GM12801 (cell line): ENCODE results near the gene VAC14.

ENCODE experiments used
- CTCF ChIP-seq: IDR thresholded peaks from one replicate; pipeline ENCODE4 v1.5.1; 2011; ENCODE audit warnings: control low read depth; ENCODE audit not compliant: insufficient read length; ENCODE audit errors: extremely low read depth

Gene VAC14

DNA sequence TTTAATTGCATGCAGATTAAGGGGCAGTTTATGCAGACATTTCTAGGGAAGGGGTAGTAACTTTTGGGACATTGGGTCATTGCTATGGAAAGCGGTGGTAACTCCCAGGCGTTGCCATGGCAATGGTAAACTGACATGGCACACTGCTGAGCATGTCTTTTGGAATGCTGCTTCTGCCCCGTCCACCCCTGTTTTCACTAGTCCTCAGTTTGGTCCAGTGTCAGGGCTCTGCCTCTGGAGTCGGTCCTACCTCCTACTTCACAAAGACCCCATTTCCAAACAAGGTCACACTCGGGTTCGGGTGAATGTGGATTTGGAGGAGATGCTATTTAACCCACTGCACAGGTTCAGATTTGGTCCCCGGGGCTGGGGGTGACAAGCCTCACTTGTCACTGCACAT is 151.7 kb downstream of the VAC14 start:
- TF ChIP-seq CTCF = no peak

DNA sequence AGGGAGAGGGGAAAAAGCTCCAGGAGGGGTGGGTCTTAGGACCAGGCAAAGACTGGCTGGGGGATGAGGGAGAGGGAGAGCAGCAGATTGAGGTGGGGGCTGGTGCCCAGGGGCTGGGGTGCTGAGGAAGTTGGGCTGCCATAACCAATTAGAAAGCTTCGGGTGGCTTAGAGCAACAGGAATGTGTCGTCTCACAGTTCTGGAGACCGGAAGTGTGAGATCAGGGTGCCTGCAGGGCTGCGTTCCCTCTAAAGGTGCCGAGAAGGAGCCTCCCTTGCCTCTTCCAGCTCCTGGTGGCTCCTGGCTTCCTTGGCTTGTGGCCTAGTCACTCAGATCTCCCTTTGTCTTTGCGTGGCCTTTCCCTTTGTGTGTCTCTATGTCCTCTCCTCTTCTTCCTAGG is 152.4 kb downstream of the VAC14 start:
- TF ChIP-seq CTCF = no peak

GRCh38 chr16:70647441-70648359 is 153.3 kb downstream of the VAC14 start:
- TF ChIP-seq CTCF = no peak

DNA sequence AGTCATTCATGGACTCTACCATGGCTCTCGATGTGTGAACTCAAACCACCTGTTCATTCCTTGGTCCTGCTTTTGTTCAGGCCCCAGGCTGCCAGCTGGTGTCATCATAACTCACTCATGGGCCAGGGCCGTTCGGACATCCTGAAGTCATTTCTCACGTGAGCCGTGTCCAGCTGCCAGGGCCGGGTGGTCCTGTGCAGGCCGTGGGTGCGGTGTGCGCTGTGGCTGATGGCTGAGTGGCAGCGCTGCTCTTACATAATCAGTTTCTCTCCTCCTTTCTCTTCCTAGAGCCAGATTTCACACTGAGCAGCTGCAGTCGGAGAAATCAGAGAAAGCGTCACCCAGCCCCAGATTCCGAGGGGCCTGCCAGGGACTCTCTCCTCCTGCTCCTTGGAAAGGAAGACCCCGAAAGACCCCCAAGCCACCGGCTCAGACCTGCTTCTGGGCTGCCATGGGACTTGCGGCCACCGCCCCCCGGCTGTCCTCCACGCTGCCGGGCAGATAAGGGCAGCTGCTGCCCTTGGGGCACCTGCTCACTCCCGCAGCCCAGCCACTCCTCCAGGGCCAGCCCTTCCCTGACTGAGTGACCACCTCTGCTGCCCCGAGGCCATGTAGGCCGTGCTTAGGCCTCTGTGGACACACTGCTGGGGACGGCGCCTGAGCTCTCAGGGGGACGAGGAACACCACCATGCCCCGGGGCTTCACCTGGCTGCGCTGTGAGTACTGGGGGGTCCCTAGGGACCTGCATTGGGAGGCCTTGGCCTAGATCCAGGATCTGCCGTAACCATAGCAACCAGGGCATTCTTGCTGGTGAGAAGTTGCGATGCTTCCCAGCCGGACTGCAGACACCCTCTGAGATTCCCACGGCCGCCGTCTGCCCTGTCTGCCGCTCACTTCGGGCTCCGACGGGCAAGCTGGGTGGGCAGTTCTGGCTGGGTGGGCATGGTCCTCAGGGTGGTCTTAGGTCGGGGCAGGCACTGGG is 154.4 kb downstream of the VAC14 start, which contains the start of gene IL34:
TSS of gene IL34 (plus strand) at position 300 of the 982 bp plus-strand sequence. CDS start at position 689, 389 bp downstream.
- no peak for TF ChIP-seq CTCF

GRCh38 chr16:70644763-70645597 is 156.0 kb downstream of the VAC14 start:
- no peak for TF ChIP-seq CTCF

DNA sequence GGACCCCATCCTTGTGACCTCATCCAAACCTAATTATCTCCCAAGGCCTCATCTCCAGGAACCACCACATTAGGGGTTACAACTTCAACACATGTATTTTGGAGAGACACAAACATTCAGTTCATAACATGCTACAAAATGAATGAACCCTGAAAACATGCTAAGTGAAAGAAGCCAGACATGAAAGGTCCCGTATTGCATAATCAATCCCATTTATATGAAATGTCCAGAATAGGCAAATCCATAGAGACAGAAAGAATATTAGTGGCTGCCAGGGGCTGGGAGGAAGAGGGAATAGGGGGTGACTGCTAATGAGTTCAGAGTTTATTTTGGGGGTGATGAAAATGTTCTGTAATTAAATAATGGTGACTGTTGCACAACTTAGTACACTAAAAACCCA is 158.3 kb downstream of the VAC14 start:
- TF ChIP-seq CTCF = no peak
